ENCODE measurements around the gene PHACTR3.

Gene PHACTR3

GRCh38 chr20:59806578-59806975, 202.2 kb downstream of the PHACTR3 start:
- DNase-seq = no peak

- DNase-seq = no peak
Measured at GRCh38 chr20:59807909-59808728, 203.8 kb downstream of the PHACTR3 start.

GRCh38 chr20:59808729-59809381, 204.5 kb downstream of the PHACTR3 start:
- no peak for DNase-seq

GRCh38 chr20:59809630-59810448, 205.5 kb downstream of the PHACTR3 start:
- no peak for DNase-seq

DNA sequence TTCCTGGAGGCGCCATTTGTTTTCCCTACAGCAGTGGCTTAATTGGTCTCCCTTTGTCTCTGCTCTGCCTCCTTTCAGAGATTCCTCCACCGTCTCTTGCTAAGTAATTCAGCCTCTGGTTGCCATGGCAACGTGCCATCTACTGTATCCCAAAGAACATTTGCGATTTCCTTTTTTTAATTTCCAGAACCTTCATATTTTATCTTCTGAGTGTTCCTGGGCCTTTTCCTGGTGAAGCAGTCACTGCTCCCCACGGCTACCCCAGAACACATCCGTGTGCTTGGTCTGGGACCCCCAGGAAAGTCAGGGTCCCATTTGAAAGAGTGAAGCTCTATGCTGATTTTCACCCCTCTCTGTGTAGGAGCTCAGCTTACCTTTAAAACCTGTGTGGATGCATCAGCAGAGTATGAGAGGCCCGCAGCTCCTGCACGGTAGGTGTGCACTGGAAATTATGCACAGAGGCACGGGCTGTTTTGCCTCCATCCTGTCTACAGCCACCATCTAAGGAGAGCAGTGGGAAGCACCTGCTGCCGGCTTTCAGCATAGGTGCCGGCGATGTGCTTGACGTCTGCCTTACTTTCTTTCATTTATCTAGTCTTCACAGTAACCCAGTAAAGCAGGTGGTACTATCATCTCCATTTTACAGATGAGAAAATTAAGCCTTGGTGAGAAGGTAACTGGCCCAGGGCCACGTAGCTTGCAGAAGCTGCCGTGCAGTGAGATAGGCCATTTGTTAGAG, 206.3 kb downstream of the PHACTR3 start:
- DNase-seq = no peak

GRCh38 chr20:59811681-59812171, 207.4 kb downstream of the PHACTR3 start:
- DNase-seq = no peak

- DNase-seq = no peak
Measured at GRCh38 chr20:59812286-59813125, 208.2 kb downstream of the PHACTR3 start.

DNA sequence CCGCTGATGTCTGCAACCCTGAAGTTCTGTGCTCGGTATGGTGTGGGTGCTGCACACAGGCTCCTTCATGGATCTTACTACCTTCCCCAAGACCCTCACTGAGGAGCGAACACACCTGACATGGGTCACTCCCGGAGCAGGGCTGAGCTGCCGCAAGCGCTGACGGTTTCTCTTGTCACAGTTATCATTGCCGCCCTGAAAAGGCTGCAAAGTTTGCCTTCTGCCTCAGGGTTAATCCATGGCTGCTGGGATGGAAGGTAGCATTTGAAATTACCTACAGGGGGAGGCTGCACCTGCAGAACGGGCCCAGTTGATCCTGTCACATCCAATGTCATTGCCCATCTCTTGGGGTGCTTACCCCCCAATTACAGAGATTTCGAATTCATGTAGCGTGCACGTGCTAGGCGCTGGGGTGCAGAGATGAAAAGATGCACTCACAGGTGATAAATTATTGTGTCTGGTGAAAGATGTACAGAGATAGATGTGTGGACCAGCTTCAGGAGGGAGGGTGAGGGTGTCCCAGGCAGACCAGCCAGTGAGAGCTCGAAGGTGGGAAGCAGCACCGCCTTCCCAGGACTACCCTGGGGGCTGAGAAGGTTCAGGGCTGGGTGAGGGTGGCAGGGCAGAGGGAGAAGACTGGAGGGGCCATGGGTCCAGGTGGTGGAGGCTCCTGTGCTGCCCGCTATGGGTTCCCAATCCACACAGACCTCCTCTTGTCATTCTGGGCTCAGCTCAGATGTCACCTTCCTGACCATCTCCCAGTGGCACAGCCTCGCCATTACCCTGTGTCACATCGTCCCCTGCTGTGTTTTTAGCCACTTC, 209.0 kb downstream of the PHACTR3 start:
- DNase-seq = no peak

GRCh38 chr20:59813948-59814839, 209.9 kb downstream of the PHACTR3 start:
- no peak for DNase-seq

GRCh38 chr20:59814840-59815340, 210.6 kb downstream of the PHACTR3 start:
- no peak for DNase-seq

DNA sequence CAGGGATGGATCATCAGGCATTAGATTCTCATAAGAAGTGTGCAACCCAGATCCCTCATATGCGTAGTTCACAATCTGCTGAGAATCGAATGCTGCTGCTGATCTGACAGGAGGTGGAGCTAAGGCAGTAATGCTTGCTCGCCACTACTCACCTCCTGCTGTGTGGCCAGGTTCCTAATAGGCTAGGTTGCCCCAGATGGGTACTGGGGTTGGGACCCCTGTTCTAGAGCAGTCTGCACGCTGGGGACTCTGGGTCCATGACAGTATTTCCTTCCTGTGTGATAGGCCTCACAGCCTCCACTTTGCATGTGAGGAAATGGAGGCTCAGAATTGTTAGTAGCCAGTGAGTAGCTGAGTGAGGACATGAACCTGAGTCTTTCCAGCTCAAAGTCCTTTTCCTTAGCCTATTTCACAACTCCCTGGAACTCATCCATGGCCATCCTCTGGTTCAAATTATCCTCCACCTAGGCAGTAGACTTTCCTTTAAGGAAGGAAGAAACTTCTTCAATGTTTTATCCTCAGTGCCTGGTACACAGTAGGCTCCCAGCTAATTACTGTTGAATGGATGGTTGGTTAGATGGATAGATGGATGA, 211.9 kb downstream of the PHACTR3 start:
- DNase-seq = no peak

DNA sequence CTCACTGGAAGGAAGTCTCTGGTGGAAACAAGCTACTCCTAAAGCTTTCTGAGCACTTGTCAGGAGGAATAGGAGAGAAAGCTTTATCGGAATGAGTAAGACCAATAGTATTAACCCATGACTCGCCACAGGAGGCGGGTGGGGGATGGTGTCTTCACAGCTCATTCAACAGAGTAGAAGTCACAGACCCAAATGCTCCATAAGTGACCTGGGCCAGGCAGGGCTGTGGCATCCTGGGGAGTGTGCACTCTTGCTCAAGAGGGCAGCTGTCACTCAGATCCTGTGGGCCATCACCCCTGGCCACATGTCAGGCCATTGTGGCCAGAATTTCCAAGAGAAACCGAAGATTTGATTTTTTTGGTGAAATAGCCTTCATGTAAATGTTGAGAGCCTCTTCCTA, 213.1 kb downstream of the PHACTR3 start:
- DNase-seq = no peak

DNA sequence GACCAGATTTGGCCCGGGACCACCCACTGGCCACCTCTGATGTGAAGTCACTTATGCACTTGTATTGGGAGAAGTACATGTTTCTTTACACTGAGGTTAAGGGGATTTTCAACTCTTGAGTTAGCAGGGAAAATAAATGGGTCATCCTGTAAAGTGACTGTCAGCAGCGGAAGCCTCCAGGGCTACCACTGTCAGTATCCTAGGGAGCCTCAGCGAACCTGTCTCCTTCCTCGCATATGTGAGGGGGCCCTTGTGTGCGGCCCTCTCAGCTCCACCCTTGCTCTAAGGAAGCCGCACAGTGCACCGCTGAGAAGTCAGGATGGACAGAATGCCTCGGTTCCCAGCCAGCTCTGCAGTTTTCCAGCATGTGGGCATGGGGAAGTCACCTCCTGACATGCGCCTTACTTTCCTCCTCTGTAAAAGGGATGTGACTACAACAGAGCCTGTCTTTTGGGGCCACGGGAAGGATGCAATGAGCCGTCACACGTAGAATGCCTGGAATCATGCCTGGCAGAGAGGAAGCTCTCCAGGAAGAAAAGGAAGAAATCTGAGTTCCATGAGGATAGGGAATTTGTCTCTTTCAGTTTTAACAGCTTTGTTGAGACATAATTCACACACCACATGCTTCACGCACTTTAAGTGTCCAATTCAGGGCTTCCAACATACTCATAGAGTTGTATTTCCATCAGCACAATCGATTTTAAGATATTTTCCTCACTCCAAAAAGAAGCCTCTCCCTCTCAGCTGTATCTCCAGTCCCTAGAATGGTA, 213.7 kb downstream of the PHACTR3 start:
- DNase-seq = no peak

DNA sequence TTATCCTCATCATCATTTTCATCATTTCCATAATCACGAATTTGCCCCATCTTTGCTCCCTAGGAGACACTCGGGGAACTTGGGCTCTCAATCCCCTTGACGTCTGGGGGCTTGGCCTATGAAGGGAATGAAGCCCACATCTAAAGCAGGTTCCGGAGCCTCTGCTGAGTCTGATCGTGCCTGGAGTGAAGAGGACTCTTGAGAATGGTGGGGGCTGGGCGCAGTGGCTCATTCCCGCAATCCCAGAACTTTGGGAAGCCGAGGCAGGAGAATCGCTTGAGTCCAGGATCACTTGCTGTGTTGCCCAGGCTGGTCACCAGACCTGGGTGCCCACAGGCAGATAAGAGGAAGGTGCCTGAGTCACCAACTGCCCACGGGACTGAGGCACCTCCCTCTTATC, 214.6 kb downstream of the PHACTR3 start:
- no peak for DNase-seq

DNA sequence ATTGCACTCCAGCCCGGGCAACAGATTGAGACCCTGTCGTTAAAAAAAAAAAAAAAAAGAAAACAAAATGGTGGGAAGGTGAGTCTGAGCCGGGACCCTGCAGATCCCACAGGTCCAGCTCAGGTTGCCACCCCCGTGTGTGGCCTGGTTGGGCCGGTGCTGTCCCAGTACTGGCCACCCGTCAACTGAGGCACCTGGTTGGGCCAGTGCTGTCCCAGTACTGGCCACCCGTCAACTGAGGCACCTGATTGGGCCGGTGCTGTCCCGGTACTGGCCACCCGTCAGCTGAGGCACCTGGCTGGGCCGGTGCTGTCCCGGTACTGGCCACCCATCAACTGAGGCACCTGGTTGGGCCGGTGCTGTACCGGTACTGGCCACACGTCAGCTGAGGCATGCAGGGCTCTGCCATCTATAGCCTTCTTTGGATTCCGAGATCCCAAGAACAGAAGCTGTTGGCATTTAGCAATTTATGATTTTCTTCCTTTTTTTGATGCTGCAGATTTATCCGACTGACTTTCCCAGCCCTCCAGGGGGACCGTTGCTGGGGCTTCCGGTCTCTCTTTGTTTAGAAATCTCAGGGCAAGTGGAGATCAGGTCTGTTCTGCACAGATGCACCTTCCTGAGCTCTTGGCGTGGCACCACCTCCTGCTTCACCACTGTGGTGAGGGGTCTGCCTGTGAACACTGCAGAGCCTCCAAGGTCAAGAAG, 215.3 kb downstream of the PHACTR3 start:
- no peak for DNase-seq

DNA sequence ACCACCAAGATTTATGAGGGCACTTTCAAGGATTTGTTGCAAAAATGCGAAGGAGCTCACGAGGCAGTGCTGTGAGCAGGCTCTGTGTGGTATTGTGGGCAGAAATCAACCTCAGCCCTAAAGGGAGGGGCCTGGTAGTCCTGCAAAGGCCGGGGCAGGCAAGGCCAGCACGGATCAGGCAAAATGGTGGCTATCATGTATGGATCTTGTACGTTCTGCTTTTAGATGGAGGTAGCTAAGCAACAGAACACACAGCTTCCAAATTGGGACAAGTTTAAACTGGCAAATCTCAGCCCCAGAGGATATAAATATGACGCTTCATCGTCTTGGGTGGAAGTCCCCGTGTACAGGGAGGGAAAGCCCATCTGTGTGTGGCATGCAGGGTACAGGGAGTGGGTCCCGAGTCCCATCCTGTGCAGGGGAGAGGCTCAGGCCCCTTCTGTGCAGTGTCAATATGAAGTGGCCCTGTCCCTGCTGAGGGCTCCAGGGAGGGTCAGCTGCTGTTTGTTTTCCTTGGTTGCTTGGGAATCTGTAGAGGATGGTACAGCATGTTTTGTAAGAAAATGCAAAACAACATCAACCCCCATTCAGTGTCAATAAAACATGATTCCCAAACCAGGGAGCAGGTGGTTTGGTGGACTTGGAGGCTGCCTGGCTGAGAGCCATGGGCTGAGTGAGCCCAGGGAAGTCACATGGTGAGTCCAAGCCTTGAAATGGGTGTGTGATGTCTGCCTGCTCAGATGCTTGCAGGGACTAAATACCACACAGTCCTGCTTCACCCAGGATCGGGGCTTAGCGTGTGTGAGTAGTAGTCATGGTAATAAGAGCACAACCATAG, 216.1 kb downstream of the PHACTR3 start:
- no peak for DNase-seq

DNA sequence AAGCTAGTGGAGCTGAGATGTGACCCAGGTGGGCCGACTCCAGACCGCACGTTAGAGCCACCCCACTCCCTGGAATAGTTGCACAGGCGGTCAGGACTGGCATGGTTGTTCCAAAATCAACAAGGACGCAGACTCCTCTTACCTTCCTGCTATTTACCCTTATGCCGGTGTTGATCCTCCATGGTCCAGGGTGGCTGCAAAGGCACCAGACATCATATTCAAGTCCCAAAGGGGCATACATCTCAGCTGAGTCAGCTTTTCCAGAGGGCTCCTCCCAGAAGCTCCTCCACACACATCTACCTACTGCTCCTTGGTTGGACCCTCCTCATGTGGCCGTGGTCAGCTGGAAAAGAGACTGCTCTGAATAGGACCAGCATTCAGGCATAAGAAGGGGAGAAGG, 216.9 kb downstream of the PHACTR3 start:
- DNase-seq = no peak

All from HCEC 1CT (cell line).